ENCODE measurements around the gene TFDP3.

Gene TFDP3

DNA sequence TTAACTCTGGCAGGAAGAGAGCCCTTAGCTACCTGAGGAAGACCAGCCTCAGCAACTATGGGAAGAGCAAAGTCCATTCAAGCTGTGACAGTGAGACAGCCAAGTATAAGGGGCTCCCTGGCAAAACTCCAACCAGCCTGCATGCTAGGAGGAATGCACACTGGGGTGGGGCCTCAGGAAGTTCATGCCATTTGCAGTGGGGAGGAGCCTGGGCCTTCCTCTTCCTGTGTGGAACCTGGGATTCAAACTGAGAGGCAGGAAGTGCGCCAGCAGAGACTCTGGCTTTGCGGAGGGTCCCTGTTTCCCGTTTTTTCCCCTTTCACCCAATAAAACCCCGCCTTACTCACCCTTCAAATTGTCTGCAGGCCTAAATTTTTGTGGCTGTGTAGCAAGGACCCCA, 33.0 kb downstream of the TFDP3 start:
- no peak for DNase-seq

DNA sequence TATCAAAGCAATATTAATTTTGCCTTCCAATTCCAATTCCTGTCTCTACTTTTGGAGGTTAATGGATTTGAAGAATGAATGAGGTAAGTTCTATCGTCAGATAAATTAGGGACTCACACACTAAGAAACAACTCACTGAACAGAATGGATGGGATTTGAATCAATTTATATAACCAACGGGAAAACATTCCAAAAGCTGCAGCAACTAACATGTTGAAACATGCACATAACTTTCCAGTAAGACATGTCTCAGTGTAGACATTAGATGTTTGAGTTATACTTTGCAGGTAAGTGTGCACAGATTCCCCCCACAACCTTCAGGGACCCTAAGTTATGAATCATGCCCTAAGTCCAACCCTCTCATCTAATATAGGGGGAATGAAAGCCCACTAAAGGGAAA, 34.3 kb downstream of the TFDP3 start:
- DNase-seq: no peak

DNA sequence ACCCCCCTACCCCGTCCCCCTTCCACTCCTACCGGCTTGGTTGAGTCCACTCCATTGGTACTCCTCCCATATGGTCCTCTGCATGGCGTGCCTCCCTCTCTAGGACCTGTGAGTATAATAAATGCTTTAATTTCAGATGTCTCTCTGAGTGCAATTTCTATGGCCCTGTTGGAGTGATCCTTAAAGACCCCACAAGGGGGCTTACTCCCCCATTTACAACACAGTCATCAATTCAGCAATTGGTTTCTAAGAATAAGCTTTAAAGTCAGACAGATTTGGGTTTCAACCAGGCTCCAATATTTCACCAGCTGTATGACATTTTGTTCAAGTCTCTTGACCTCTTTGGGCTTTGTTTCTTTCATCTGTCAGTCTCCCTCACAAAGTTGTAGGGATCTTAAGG, 38.7 kb downstream of the TFDP3 start:
- DNase-seq: no peak

DNA sequence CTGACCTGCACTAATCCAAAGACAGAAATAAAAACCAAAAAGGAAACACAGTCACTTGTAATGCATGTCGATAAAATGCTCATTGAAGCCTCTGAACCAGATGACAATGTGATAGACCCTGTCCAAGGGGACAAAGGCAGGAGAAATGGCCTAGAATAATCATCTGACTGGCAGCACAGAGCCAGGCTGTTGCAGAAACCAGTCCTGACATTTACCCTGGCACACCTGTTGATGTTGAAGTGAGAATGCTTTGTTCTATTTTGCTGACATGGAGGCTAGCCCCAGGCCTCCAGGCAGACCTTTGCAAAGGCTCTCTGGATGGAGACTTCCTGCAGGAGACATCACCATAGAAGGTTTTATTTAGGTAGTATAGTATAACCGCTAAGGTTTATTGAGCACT, 41.0 kb downstream of the TFDP3 start:
- no peak for DNase-seq

DNA sequence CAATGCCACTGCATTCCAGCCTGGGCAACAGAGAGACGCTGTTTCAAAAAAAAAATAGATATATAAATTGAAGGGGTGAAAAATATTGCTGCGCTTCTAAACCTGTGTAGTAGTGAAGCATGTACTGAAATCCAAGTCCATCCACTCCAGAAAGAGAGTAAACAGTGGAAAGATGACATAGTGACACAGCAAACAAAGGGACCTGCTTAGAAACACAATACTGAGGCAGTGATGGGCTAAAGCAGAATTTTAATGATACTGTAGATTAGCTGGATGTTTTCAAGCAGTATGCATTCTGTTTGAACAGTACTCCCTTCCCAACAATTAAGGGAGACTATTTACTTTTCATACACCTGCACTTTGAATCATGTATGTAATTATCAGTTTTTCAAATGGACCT, 42.5 kb downstream of the TFDP3 start:
- no peak for DNase-seq

DNA sequence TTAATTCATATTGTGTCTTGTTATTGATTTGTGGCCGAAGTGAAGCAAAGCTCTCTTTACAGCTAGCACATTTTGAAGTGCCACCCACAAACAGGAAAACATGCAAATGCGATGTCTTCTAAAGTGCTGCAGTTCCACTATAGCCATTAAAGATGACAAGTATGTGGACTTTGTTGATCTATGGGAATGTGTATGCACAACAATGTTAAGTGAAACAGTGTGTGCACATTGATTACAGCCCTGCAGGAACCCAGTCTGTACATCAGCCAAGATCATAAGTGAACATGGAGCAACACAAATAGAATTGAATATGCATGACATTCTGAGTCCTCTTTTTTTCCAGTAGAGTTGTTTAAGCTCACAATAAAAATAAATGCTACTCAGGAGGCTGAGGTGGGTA, 43.0 kb downstream of the TFDP3 start:
- DNase-seq: no peak

DNA sequence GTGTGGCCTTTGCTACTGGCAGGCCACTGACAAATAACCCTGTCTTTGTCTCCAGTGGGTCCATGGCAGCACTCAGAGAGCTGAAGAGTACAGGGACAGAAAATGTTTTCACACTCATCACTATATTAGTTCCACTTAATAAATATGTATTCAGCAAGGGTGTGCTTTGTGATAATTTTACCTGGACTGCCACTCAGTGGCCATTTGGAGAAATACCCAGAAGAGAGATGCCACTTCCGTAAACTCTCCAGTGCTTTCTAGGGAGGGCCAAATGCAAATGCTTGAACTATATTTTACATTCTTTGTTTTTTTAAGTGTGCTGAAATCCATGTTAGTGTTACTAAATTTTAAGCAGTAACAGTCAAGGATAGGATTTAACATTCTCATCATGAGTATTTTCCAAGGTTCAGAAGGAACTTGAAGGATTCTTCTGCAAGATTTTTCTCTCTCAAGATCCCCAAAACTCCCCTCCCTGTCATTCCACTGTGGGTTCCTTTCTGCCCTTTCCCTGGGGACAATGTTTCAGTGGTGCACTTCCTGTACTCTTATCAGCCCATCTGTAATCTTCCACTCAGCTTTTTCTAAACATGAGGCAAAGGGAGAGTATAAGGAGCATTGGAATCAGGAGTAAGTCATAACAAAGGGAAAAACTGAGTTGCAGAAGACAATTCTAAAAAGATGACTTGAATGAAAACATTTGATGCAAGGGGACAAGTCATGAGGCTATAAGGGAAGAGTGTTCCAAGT, 46.0 kb downstream of the TFDP3 start:
- no peak for DNase-seq
